Superior temporal gyrus (tissue), 1 donor: ENCODE measurements around the gene BCAS3.

ENCODE experiments used
- DNase-seq: peaks from one replicate; pipeline ENCODE4 v3.0.0-alpha.2; 2016; ENCODE audit errors: extremely low spot score

Gene BCAS3

GRCh38 chr17:61397086-61397842 lies 719.6 kb downstream of the BCAS3 start:
- no peak for DNase-seq

- DNase-seq = no peak
These were observed 721.1 kb downstream of the BCAS3 start for GRCh38 chr17:61398721-61399130.

GRCh38 chr17:61399131-61400065 lies 721.7 kb downstream of the BCAS3 start, which contains the start of gene TBX2:
TSS of gene TBX2 (plus strand) at chr17:61399843. CDS start at chr17:61400177, 334 bp downstream.
- no peak for DNase-seq

GRCh38 chr17:61400066-61400716 lies 722.5 kb downstream of the BCAS3 start:
- DNase-seq = no peak

- DNase-seq = no peak
These were observed 723.2 kb downstream of the BCAS3 start for GRCh38 chr17:61400717-61401388.

GRCh38 chr17:61401389-61402072 lies 723.9 kb downstream of the BCAS3 start:
- no peak for DNase-seq

GRCh38 chr17:61402073-61402541 lies 724.5 kb downstream of the BCAS3 start:
- no peak for DNase-seq

GRCh38 chr17:61402978-61403800 lies 725.5 kb downstream of the BCAS3 start:
- no peak for DNase-seq

- DNase-seq = no peak
These were observed 726.4 kb downstream of the BCAS3 start for GRCh38 chr17:61403801-61404662.

- DNase-seq = no peak
These were observed 726.9 kb downstream of the BCAS3 start for GRCh38 chr17:61404663-61404912.

- DNase-seq = no peak
These were observed 727.4 kb downstream of the BCAS3 start for GRCh38 chr17:61404913-61405685.

GRCh38 chr17:61405686-61406536 lies 728.3 kb downstream of the BCAS3 start:
- no peak for DNase-seq

GRCh38 chr17:61406537-61406845 lies 728.8 kb downstream of the BCAS3 start:
- DNase-seq = no peak

GRCh38 chr17:61406971-61407911 lies 729.6 kb downstream of the BCAS3 start:
- DNase-seq = no peak

GRCh38 chr17:61408151-61409041 lies 730.7 kb downstream of the BCAS3 start:
- no peak for DNase-seq
